IMR-90 (cell line): Measurements from ENCODE around the gene TPX2.

Source experiments
- CHD1 ChIP-seq: IDR thresholded peaks from 2 replicates; pipeline ENCODE4 v1.6.1; 2012; ENCODE audit warnings: low read depth, low read length, improper control_type of control experiment
- CTCF ChIP-seq: conservative IDR thresholded peaks from 2 replicates; pipeline ENCODE4 v1.5.1; 2012; ENCODE audit warnings: mild to moderate bottlenecking, low read depth, low read length, improper control_type of control experiment
- POLR2A ChIP-seq: IDR thresholded peaks from 2 replicates; pipeline ENCODE4 v1.6.1; 2012; ENCODE audit warnings: mild to moderate bottlenecking, low read depth, low read length
- RAD21 ChIP-seq: IDR thresholded peaks from 2 replicates; pipeline ENCODE4 v1.6.1; 2012; ENCODE audit warnings: low read length, improper control_type of control experiment
- RCOR1 ChIP-seq: IDR thresholded peaks from 2 replicates; pipeline ENCODE4 v1.6.1; 2012; ENCODE audit warnings: mild to moderate bottlenecking, low read length, improper control_type of control experiment; ENCODE audit not compliant: insufficient replicate concordance
- SMC3 ChIP-seq: fragments of 150-350 bp; IDR thresholded peaks from 2 replicates; pipeline ENCODE4 v1.6.1; 2016; ENCODE audit warnings: low read depth, mild to moderate bottlenecking, antibody characterized with exemption, low read length, moderate library complexity

GRCh38 chr20:31848088-31848999, 109.3 kb downstream of the TPX2 start:
- TF ChIP-seq CTCF (no peak), RAD21 (no peak), RCOR1 (no peak), SMC3 (no peak), POLR2A (no peak), CHD1 (no peak)
